H9 (cell line): ENCODE results near the gene DLX1. TPM values are rescaled to one million over a fixed set of nuclear protein-coding genes. Genes with fewer than 3 reads are reported as not detected.

Experiments
- DNase-seq: peaks from one replicate; pipeline ENCODE4 v3.0.0-alpha.2; 2017
- H2AFZ ChIP-seq: one replicate; pipeline ENCODE4 v1.6.1; 2013; ENCODE audit warnings: mild to moderate bottlenecking, low read length, control low read depth, moderate library complexity
- H2AK5ac ChIP-seq: 2 replicates; pipeline ENCODE4 v1.6.1; 2013; ENCODE audit warnings: low read length, control low read depth, mixed read lengths; ENCODE audit not compliant: insufficient read length
- H2BK120ac ChIP-seq: one replicate; pipeline ENCODE4 v1.6.1; 2013; ENCODE audit warnings: low read depth, mild to moderate bottlenecking, low read length, control low read depth, inconsistent platforms; ENCODE audit not compliant: poor library complexity, severe bottlenecking
- H2BK12ac ChIP-seq: 2 replicates; pipeline ENCODE4 v1.6.1; 2013; ENCODE audit warnings: low read length, control low read depth, mixed read lengths, low read depth; ENCODE audit not compliant: insufficient read length
- H2BK15ac ChIP-seq: 2 replicates; pipeline ENCODE4 v1.6.1; 2013; ENCODE audit warnings: low read depth, low read length, control low read depth
- H2BK20ac ChIP-seq: one replicate; pipeline ENCODE4 v1.6.1; 2013; ENCODE audit warnings: low read depth, mild to moderate bottlenecking, low read length, control low read depth, inconsistent platforms; ENCODE audit not compliant: poor library complexity, severe bottlenecking
- H2BK5ac ChIP-seq: 2 replicates; pipeline ENCODE4 v1.6.1; 2013; ENCODE audit warnings: low read length, control low read depth, mixed read lengths; ENCODE audit not compliant: insufficient read length
- H3K14ac ChIP-seq: 2 replicates; pipeline ENCODE4 v1.6.1; 2013; ENCODE audit warnings: low read length, control low read depth; ENCODE audit not compliant: insufficient read depth
- H3K18ac ChIP-seq: 2 replicates; pipeline ENCODE4 v1.6.1; 2013; ENCODE audit warnings: low read depth, mild to moderate bottlenecking, mixed read lengths, low read length, control low read depth; ENCODE audit not compliant: insufficient read length
- H3K23ac ChIP-seq: 2 replicates; pipeline ENCODE4 v1.6.1; 2013; ENCODE audit warnings: low read length, control low read depth, mixed read lengths, low read depth; ENCODE audit not compliant: insufficient read length
- H3K23me2 ChIP-seq: 2 replicates; pipeline ENCODE4 v1.6.1; 2013; ENCODE audit warnings: low read depth, mild to moderate bottlenecking, mixed read lengths, low read length, control low read depth; ENCODE audit not compliant: insufficient read length, poor library complexity, severe bottlenecking
- H3K27ac ChIP-seq: 2 replicates; pipeline ENCODE4 v1.5.1; 2013; ENCODE audit warnings: low read length, control low read depth, mixed read lengths, low read depth; ENCODE audit not compliant: insufficient read length
- H3K27me3 ChIP-seq: 2 replicates; pipeline ENCODE4 v1.6.1; 2013; ENCODE audit warnings: low read length, control low read depth, inconsistent platforms; ENCODE audit not compliant: insufficient read depth
- H3K4ac ChIP-seq: 2 replicates; pipeline ENCODE4 v1.6.1; 2013; ENCODE audit warnings: low read depth, mild to moderate bottlenecking, control low read depth, inconsistent platforms, low read length, moderate library complexity
- H3K4me1 ChIP-seq: 2 replicates; pipeline ENCODE4 v1.6.1; 2013; ENCODE audit warnings: low read length, control low read depth, inconsistent platforms; ENCODE audit not compliant: insufficient read depth
- H3K4me2 ChIP-seq: 2 replicates; pipeline ENCODE4 v1.6.1; 2013; ENCODE audit warnings: low read length, control low read depth, mixed read lengths; ENCODE audit not compliant: insufficient read length, insufficient read depth
- H3K56ac ChIP-seq: 2 replicates; pipeline ENCODE4 v1.6.1; 2013; ENCODE audit warnings: low read depth, mild to moderate bottlenecking, mixed read lengths, low read length, control low read depth; ENCODE audit not compliant: insufficient read length
- H3K79me1 ChIP-seq: 2 replicates; pipeline ENCODE4 v1.6.1; 2013; ENCODE audit warnings: low read depth, mild to moderate bottlenecking, moderate library complexity, low read length, control low read depth, inconsistent platforms; ENCODE audit not compliant: insufficient read depth, poor library complexity, severe bottlenecking
- H3K79me2 ChIP-seq: 2 replicates; pipeline ENCODE4 v1.6.1; 2013; ENCODE audit warnings: low read length, control low read depth, inconsistent platforms; ENCODE audit not compliant: insufficient read depth
- H3K9ac ChIP-seq: 2 replicates; pipeline ENCODE4 v1.6.1; 2013; ENCODE audit warnings: low read length, control low read depth, mixed read lengths; ENCODE audit not compliant: insufficient read length; ENCODE audit errors: extremely low read depth
- H3K9me3 ChIP-seq: one replicate; pipeline ENCODE4 v1.6.1; 2013; ENCODE audit warnings: low read depth, low read length, inconsistent platforms; ENCODE audit not compliant: control insufficient read depth
- H3T11ph ChIP-seq: one replicate; pipeline ENCODE4 v1.6.1; 2013; ENCODE audit warnings: mild to moderate bottlenecking, low read length, control low read depth, inconsistent platforms
- H4K20me1 ChIP-seq: one replicate; pipeline ENCODE4 v1.6.1; 2013; ENCODE audit not compliant: control insufficient read depth, insufficient read length, insufficient read depth
- H4K5ac ChIP-seq: 2 replicates; pipeline ENCODE4 v1.6.1; 2013; ENCODE audit warnings: low read depth, mild to moderate bottlenecking, mixed read lengths, low read length, control low read depth; ENCODE audit not compliant: insufficient read length
- H4K8ac ChIP-seq: replicated peaks from 2 replicates; pipeline ENCODE4 v1.6.1; 2013; ENCODE audit warnings: low read length, control low read depth, mixed read lengths, low read depth; ENCODE audit not compliant: insufficient read length
- H4K91ac ChIP-seq: 2 replicates; pipeline ENCODE4 v1.6.1; 2013; ENCODE audit warnings: low read depth, mild to moderate bottlenecking, moderate library complexity, mixed read lengths, low read length, control low read depth; ENCODE audit not compliant: insufficient read length
- H3K27ac Mint-ChIP-seq, 3 experiments: 2 replicates in 2 of 3; 3 replicates in 1 of 3; pipeline ENCODE4 v1.8.0; 2020 to 2021; ENCODE audit warnings: mixed read lengths in 3 of 3, mild to moderate bottlenecking in 1 of 3, moderate library complexity in 1 of 3
- H3K27me3 Mint-ChIP-seq: 2 replicates; pipeline ENCODE4 v1.8.0; 2021; ENCODE audit warnings: low read depth, mild to moderate bottlenecking, moderate library complexity, mixed read lengths
- H3K36me3 Mint-ChIP-seq, 3 experiments: 2 replicates in 2 of 3; 3 replicates in 1 of 3; pipeline ENCODE4 v1.8.0; 2020 to 2021; ENCODE audit warnings: low read depth in 3 of 3, mixed read lengths in 3 of 3; ENCODE audit not compliant: insufficient read depth in 1 of 3
- H3K4me1 Mint-ChIP-seq, 2 experiments: 2 replicates each; pipeline ENCODE4 v1.8.0; 2020; ENCODE audit warnings: mixed read lengths in 2 of 2
- H3K4me3 Mint-ChIP-seq, 2 experiments: 2 replicates in 1 of 2; 3 replicates in 1 of 2; pipeline ENCODE4 v1.8.0; 2020 to 2021; ENCODE audit warnings: mild to moderate bottlenecking in 2 of 2, mixed read lengths in 2 of 2, moderate library complexity in 1 of 2
- H3K9me3 Mint-ChIP-seq, 2 experiments: 2 replicates in 1 of 2; 3 replicates in 1 of 2; pipeline ENCODE4 v1.8.0; 2020; ENCODE audit warnings: mild to moderate bottlenecking in 2 of 2, mixed read lengths in 2 of 2, moderate library complexity in 1 of 2
- CTCF ChIP-seq: fragments of 200-600 bp; sonication (generic); conservative IDR thresholded peaks from 3 replicates; pipeline ENCODE4 v1.8.0; 2021; ENCODE audit warnings: antibody characterized with exemption, mild to moderate bottlenecking
- WGBS: extraction: QIAGEN DNeasy Blood & Tissue Kit; methylation state at CpG from one replicate; pipeline ENCODE4 v1.1.7; 2013; ENCODE audit warnings: missing lambda C conversion rate, low lambda C conversion rate, mixed read lengths; ENCODE audit not compliant: insufficient read length; ENCODE audit errors: extremely low coverage; 5-methylcytosine and 5-hydroxymethylcytosine counted together
- total RNA-seq: library from RNA; stranded (reverse); gene quantifications from 2 replicates; pipeline ENCODE4 v1.2.1, GENCODE V29; 2021

The DLX1 gene
- total RNA-seq, 1 experiment from 2014 or later = not detected

- no peak for TF ChIP-seq CTCF
- no peak overlapping the region for H2BK15ac ChIP-seq
- H3K9me3 ChIP-seq = no peaks in the 10 kb centered on the region
- no peaks in the 10 kb centered on the region for H3K79me2 ChIP-seq
- H3K9ac ChIP-seq = no peak overlapping the region
- H3K14ac ChIP-seq = no peak overlapping the region
- H3K27ac ChIP-seq = no peak overlapping the region
- H4K5ac ChIP-seq = no peak overlapping the region
- H2BK5ac ChIP-seq = no peak overlapping the region
- H2AK5ac ChIP-seq = no peak overlapping the region
- Mint-ChIP-seq H3K27ac (no peak overlapping the region), H3K36me3 (no peaks in the 10 kb centered on the region), H3K4me3 (peak overlapping the region in 1 of 2 experiments; percentile 67; a peak in 3 of 5 replicates), H3K9me3 (peaks cover 2 to 9% of the 10 kb centered on the region in 2 experiments; a peak in 3 of 5 replicates), H3K4me1 (peaks cover 20 to 32% of the 10 kb centered on the region in 2 experiments), H3K27me3 (peaks cover 57% of the 10 kb centered on the region)
- peaks cover 11% of the 10 kb centered on the region for H3K23me2 ChIP-seq
- no peaks in the 10 kb centered on the region for H4K20me1 ChIP-seq
- H3K79me1 ChIP-seq = no peaks in the 10 kb centered on the region
- no peak overlapping the region for H2BK12ac ChIP-seq
- WGBS = no CpG with 5 or more reads among the region's 29 CpGs
- H4K91ac ChIP-seq = no peak overlapping the region
- DNase-seq = no peak
- H3K56ac ChIP-seq = no peak overlapping the region
- H3K23ac ChIP-seq = no peak overlapping the region
- H3K27me3 ChIP-seq = peaks cover 56% of the 10 kb centered on the region
- no peak overlapping the region for H2AFZ ChIP-seq
- no peaks in the 10 kb centered on the region; the same call in 1 of the 2 replicates for H3K4me1 ChIP-seq
- no peak overlapping the region for H2BK20ac ChIP-seq
- no peak overlapping the region for H3K18ac ChIP-seq
- no peak overlapping the region for H3T11ph ChIP-seq
- peak overlapping the region; percentile 33 for H3K4me2 ChIP-seq
- no peak overlapping the region for H3K4ac ChIP-seq
- no peak overlapping the region for H2BK120ac ChIP-seq
- H4K8ac ChIP-seq = no peak overlapping the region
These were observed 24.1 kb downstream of the DLX1 start for GRCh38 chr2:172109256-172109987.
